Measurements from ENCODE around the gene PITPNM2.

- TF ChIP-seq CTCF (IDR thresholded peaks at IDR 0.05) (no peak), EP300 (IDR thresholded peaks at IDR 0.05) (no peak)
These were observed 21.1 kb upstream of the PITPNM2 start for GRCh38 chr12:123171967-123172366.

All from esophagus muscularis mucosa (tissue), 3 donors.